HK-2 (cell line): Measurements from ENCODE around the gene NSUN7.
A peak's percentile ranks its signal among the peaks of the same experiment; 100 is the strongest.
"Not testable (repeated sequence)": the region's sequence is repeated elsewhere in the genome, so short reads cannot be mapped to it uniquely, and the experiment has no call there.

Experiments
- DNase-seq: peaks from one replicate; pipeline ENCODE4 v3.0.0-alpha.2; 2018; ENCODE audit not compliant: unreplicated experiment

NSUN7 gene

DNA sequence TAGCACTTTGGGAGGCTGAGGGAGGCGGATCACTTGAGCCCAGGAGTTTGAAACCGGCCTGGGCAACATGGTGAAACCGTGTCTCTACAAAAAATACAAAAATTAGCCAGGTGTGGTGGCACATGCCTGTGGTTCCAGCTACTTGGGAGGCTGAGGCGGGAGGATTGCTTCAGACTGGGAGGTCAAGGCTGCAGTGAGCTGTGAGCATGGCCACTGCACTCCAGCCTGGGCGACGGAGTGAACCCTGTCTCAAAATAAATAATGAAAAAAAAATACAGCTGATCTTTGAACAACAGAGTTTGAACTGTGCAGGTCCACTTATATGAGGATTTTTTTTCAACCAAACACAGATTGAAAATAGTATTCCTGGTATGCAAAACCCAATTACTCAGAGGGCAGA is 67.4 kb downstream of the NSUN7 start:
- DNase-seq = not testable (repeated sequence)

DNA sequence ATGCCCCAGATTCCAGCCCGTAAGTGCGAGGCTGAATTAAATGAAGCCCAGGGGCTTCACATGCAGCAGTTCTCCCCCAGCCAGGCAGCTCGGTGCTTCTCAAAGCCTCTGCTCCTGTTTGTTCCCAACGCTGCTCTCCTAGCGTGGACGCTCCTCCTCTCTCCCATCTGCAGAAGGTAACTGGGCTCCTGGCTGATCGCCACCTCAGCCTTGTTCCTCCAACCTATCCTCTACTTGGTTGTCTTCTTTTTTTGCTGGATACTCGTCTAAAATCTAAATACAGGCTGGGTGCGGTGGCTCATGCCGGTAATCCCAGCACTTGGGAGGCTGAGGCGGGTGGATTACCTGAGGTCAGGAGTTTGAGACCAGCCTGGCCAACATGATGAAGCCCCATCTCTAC is 70.3 kb downstream of the NSUN7 start:
- DNase-seq = no peak

DNA sequence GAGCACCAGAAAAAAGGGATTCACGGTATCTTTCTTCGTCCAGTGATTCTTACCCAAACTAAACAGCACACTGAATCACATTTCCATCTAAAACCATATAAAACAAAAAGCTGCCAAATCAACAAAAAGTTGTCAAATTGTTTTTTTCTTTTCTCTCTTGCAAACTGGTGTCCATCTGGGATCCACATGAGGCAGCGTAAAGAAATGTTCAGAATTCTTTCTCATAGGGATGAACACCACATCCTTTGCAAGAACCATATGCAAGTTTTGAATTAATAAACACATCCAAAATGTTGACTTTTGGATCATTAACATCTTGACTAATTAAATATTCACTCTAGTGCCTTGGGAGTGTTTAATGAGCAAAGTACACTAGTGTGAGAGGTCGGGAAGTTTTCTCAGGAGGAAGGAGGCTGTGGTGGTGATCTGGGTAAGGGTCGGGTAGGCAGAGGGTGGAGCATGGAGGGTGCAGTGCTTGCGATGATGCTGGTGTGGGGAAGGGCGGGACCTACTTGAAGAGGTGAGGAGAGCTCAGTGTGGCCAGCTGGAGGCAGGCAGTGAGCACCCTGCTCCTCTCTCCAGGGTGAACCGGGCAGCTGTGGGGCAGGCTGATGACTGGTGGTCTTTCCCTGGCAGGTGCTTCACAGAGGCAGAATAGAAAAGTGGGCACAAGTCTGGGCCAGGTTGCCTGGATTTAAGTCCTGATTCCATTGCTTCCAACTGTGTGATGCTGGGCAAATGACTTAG is 72.8 kb downstream of the NSUN7 start:
- no peak for DNase-seq

DNA sequence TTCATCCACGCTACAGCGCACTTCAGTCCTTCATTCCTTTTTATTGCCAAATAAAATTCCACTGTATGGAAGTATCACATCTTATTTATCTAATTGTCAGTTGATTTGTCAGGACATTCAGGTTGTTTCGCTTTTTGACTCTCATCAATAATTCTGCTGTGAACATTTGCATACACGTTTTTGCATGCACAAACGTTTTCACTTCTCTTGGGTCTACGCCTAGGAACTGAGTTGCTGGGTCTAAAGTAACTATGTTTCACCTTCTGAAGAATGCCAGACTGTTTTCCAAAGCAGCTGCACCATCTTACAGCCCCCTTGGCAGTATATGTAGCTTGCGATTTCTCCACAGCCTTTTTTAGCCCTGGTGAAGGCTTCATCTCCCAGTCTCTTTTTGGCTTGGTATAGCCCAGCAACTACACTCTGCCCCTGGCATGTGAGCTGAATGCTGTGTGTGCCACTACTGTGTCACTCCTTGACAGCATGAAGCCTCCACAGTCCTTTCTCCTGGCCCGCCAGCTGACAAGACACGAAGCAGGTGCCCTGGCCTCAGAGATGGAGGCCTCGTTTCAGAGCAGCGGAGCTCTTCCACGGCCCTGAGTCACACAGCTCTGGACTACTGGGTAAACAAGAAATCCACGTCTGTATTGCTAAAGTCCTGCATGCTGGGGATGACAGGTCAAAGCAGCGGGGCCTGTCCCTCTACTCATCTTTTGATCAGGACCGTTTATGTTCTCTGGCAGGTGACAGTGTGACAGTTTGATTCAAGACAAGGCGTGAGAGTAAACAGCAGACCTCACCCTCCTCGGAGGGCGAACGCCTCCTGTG is 75.5 kb downstream of the NSUN7 start:
- DNase-seq = no peak

DNA sequence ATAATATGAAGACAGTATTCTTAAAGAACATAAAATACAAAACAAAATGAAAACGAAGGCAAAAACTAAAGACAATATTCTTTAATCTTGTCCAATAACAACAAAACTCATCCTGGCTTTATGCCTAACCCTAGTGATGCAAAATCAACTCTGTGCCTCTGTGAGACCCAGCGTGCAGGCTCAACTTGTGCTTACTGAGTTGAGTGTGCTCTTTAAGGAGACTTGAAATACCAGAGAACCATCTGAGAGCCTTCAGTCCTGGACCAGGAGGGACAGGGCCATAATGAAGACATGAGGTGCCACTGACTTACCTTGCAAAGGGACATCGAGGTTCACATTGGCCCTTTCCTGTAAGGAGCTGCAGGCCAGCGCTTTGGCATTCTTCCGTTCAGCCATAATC is 77.1 kb downstream of the NSUN7 start:
- no peak for DNase-seq

DNA sequence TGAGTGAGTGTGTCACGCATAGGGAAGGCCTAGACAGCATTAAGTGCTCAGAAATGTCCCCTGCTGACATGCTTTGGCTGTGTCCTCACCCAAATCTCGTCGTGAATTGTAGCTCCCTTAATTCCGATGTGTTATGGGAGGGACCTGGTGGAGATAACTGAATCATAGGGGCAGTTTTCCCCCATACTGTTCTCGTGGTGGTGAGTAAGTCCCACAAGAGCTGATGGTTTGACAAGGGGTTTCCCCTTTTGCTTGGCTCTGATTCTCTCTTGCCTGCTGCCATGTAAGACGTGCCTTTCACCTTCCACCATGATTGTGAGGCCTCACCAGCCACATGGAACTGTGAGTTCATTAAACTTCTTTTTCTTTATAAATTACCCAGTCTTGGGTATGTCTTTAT is 78.0 kb downstream of the NSUN7 start:
- DNase-seq = no peak

DNA sequence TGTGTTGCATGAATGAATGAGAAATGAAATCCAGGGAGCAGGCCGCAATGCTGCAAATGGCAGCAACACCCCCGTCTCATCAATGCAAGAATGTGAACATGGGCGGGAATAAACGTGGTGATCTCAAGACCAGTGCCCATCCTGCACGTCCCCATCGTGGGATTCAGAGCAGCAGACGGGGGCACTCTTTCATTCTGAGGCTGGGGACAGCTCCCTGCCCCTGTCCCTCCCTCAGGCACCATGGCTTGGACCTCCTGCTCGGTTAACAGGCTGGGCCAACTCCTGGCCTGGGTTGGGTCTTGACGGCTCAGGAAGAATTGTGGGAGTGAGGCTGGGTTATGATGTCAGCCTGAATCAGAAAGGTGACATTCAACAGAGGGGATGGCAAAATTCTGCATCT is 78.9 kb downstream of the NSUN7 start:
- DNase-seq = no peak

DNA sequence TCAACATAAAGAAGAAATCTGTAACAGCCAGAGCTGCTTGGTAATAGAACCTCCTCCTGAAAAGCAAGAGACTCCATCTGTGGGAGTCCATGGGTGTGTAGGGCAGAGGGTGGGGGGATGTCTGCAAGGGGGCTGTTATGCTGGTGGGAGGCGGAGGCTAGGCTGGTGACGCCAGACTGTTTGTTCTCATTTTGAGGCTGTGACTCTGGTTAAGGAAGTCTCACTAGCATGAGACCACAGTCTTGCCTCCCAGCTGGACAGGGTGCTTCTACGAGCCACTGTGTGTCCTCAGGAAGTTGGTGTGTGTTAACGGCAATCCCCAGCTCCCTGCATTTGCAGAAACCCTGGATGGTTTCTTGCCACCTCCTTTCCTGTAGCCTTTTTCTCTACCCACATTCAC is 79.8 kb downstream of the NSUN7 start:
- DNase-seq = no peak

DNA sequence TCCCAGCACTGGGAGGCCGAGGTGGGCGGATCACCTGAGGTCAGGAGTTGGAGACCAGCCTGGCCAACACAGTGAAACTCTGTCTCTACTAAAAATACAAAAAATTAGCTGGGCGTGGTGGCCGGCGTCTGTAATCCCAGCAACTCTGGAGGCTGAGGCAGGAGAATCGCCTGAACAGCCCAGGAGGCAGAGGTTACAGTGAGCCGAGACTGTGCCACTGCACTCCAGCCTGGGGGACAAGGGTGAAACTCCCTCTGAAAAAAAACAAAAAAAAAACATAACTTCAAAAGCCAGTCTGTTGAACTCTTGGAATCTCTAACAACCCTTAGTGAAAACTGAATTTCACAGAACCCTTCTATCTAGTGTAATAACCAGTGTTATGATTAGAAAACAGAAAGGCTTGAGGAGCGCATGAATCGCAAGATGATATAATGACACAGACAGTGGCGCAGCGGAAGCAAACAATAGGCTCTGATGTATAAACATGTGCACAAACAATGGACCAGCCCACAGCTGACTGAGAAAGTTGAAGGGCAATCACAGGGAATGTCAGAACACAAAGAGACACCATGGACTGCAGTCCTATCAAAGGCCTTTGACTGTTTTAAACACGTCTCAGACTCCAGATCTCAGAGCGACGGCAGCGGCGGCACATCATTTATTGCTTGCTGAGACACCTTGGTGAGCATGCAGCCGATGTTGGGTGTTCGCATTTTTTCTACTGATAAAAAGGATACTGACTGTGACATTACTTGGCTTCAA is 81.6 kb downstream of the NSUN7 start:
- no peak for DNase-seq

DNA sequence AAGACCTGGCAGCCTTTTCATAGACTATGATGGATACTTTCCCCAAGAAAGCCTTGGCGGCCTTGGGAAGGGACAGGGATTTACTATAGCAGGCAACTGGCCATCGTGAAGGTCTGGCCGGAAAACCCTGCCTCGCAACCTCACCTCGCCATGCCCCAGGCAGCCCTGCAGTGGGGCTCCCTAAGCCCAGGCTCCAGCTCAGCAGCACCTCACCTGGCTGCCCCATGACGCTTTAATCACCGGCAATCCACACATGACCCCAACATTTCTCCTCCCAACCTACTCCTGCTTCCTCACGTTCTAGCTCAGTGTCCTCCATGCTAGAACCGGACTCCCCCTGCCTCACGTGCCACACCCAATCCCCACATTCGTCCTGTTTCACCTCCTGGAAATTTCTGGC is 82.4 kb downstream of the NSUN7 start:
- no peak for DNase-seq

DNA sequence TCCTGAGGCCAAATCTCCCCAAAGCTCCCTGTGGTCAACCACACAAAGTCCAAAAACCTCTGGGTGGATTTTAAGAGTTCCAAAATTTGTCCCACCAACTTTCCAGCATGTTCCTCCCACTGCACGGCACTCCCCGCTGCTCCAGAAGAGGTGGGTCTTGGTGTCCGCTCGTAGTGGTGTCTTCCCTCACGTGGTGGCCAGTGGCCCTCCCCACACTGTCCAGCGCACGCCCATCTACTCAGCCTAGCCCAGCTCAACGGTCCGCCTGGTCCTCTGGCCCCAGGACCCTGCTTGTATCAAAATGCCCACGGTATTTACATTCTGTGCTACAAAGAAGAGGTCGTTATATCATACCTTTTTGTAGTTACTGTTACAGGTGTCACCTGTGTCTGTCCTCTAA is 83.5 kb downstream of the NSUN7 start:
- DNase-seq = no peak

DNA sequence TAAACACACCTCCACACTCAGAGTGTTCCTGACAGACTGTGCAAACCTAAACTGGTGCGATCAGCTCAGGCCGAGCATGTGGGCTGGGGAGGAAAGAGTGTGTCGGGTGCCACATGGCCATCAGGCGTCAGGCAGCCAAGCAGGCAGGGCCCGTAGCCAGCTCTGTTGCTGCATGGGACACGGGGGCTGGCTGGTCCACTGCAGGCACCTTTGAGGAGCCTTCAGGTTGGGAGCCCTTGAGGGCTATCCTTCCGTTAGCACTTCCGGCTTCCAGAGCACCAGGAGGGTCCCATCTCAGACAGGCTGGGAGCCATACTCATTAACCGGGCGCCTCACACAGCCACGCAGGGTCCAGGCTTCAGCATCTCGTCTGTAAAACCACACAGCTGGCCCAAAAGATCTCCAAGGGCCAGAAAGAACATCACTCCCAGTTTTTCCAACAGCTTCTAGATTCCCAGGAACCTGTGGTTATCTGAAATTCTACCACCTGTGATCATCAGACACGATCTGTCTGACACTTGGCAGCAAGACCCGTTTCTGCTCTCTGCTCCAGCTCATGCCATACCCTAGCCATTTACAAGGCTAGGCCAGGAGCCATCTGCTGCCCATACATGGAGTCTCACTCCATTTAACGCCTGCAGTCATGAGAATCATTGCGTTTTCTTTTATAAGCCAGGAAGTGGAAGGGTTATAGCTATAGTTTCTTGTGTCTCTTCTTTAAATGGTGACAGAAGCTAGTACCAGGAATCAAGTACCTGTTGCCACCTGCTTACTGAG is 87.5 kb downstream of the NSUN7 start:
- no peak for DNase-seq

DNA sequence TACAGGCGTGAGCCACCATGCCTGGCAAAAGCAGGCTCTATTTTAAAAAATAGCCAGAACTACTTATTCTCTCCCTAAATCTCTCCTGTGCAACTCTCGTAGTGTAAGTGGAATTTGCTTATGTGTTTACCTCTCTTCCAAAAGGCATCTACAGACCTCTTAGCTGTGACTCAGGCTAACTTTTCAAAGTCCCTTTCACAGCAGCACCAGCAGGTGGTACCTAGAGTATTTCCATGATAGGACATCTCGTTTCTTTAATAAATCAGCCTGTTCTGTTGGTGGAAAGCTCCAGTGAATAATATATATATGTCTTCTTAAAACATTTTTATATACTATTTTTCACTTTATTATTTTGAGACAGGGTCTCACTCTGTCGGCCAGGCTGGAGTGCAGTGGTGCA is 89.0 kb downstream of the NSUN7 start:
- DNase-seq = no peak

DNA sequence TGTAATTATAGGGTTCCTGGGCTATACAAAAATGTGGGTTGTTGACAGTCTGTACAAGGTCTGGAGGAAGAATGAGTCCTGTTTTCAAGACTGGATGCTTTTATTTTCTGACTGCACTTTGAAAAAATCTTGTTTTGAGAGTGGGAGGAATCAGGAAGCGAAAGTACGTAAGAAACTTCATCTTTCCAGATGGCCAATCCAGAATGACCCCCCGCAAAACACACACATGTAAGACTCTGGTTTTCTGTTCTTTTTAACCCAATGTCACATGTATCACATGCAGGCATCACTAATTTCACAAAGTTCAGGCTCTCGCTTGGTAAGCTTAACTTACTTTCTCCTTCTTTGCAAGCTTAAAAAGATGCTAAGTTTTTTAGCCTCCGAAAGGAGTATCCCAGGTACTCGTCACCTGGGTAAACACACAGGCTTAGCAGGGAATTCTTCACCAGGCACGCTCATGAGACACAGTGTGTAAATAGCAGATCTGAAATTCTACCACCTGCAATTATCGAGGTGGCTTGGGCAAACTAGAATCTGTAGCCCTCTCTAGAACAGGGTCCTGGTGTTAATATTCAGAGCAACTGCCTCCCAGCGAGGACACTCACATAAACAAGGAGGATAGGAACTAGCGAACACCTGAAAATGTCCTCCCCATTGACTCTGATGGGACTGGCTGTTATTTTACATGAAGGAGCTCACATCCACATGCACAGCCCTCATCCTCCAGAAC is 90.7 kb downstream of the NSUN7 start:
- DNase-seq = no peak

DNA sequence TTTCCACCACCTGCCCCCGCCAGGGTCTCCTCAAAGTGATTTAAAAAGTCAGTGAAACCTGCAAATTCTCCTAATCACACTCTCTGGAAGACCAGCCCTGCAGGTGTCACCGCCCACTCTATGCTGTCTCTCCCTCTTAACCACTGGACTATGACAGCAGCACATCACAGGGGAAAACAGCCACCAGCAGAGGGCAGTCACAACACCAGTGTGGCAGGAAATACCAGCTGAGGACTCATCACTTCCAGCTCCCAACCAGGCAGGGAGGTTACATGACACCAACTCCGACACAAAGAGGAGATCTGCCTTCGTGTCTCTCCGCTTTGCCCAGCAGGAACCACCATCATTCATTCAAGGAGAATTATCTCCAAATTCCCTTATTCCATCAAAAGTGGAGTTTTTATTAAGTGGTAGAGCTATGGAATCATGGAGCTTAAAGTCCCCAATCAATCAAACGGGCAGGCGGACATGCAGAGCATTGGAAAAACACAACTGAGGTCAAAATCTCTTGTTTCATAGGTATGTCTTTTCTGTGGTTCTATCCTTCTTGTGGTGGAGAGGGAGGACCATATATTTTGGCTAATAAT is 91.3 kb downstream of the NSUN7 start:
- peak; percentile 93 for DNase-seq

DNA sequence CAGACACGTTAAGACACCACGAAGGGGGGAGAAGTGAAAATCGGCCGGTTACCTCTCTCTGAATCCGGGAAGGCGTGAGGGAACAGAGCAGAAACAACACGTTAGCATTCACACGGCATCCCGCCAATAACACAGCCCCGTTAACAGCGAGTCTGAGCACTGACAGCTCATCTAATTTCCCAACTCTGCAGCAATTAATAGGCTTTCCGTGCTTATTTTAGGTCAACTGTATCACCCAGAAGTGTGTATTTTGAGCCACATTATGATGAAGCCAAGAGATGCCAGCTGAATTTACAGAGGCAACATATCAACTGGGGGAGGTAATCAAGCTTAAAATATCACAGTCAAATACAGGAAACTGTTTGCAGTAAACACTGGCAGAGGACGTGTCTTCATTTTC is 92.6 kb downstream of the NSUN7 start:
- DNase-seq = no peak

DNA sequence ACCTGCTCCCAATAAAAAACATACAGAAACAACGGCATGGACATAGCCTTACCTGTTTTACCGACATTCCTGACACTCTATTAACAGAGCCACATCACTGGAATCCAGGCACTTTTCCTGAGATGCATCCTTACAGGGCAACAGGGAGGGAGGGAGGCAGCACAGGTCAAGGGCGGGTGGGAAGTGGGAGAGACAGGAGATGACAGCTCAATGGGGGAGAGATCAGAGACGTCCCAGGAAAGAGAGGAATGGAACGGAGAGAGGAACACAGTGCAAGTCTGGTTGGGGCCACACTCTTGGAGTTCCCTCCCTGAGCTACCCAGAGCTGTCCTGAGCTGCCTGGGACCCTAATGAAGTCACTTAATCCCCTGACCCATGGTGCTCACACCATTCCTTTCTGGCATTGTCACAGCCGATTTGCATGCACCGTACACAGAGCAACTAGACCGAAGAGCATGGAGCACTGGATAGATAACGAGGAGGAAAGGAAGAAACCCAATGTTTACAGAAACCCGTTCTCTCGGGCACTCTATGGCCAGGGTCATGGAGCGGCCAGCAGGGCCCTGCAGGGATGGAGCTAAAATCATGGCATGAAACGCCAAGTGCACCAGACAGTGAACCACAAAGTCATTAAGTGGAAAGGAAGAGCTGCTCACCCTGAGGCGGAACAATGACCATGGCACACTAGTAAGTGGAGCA is 93.1 kb downstream of the NSUN7 start:
- DNase-seq = no peak

DNA sequence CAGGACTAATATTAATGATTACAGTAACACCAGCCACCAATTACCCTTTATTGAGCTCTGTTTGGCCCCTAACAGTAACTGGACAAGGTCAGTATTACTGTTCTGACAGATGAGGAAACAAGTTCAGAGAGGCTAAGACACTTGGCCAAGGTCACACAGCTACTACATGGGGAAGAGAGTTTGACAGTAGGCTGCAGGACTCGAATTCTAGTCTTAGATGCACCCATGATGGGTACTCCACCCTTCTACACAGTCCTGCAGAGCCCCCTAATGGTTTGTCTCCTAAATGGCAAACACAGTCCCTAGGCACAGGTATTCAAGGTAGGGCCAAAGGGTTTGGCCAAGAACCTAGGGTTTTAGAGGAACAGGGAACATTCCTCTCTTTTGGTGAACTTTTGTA is 93.9 kb downstream of the NSUN7 start:
- no peak for DNase-seq

DNA sequence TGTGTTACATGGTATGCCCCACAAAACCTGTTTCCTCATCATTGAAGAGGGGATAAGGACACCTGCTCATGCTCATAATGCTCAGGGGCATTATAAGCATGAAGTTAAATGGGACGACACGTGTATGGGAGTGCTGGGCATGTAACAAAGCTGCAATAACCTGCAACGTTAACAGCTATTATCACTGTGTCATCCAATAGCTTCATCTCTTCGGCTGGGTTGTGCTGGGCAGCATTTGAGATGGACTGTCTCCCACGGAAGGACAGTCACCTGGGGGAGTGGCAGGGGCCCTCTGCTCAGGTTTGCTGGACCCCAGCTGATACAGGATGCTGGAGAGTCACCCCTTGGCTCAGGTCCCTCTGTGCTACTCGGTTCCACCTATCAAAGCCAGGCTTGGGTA is 94.5 kb downstream of the NSUN7 start:
- DNase-seq = no peak

DNA sequence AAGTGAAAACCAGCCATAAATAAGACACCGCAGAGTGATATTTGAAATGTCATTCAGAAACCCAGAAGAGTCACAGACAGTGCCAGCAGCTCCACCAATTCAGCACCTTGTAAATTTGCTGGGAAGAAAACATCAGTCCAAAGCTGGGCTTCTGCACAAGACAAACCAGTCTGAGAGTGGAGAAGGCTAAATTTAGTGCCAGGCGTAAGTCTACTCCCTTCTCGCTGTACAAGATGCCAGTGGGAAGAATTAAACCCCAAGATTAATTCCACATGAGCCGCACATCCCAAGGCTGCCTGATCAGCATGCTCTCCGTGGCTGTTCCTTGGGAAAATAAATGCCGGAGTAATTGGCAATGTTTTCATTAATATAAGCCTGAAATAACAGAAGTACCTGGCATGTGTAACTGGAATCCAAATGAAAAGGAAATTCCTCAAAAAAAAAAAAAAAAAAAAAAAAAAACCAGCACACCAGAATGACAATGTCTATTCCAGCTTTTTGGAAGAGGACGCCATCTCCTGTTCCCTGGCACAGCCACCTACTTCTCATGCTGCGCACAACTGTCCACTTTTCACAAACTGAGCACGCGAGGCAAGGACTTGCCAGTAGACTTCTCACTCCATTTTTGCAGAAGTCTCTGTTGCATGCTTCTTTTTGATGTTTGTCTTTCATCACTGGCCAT is 95.5 kb downstream of the NSUN7 start:
- no peak for DNase-seq
